Measurements from ENCODE around the gene RGS18.

Gene RGS18

DNA sequence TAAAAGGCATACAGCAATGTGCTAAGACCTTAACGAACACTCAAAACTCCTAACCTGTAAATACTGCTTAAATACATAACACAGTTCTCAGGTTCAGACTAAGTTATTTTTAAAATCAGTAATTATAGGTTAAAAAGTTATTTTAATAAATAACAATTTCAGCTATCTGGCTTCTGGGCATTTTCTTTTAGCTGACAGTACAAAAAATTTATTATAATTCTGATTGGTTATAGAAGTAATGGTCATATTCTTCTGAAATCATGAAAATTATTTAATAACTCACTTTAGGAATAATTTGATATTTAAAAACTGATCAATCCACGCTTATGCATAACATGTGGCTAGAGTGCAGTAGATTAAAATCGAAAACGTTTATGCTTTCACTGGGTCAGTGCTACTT, 10.7 kb downstream of the RGS18 start:
- no peak for DNase-seq (ENCODE audit: low spot score in 2 of 2)
- no peak overlapping the region for H3K27ac Mint-ChIP-seq (ENCODE audit: low read depth)
- no peaks in the 10 kb centered on the region for H3K27me3 Mint-ChIP-seq
- H3K4me3 Mint-ChIP-seq: no peak overlapping the region
- H3K36me3 Mint-ChIP-seq (ENCODE audit: insufficient read depth): peaks cover 2% of the 10 kb centered on the region
- no peak for ATAC-seq (replicated peaks; ENCODE audit: extremely low read depth, poor library complexity, severe bottlenecking)
- H3K9me3 Mint-ChIP-seq: peaks cover 3% of the 10 kb centered on the region
- no peaks in the 10 kb centered on the region for H3K4me1 Mint-ChIP-seq

DNA sequence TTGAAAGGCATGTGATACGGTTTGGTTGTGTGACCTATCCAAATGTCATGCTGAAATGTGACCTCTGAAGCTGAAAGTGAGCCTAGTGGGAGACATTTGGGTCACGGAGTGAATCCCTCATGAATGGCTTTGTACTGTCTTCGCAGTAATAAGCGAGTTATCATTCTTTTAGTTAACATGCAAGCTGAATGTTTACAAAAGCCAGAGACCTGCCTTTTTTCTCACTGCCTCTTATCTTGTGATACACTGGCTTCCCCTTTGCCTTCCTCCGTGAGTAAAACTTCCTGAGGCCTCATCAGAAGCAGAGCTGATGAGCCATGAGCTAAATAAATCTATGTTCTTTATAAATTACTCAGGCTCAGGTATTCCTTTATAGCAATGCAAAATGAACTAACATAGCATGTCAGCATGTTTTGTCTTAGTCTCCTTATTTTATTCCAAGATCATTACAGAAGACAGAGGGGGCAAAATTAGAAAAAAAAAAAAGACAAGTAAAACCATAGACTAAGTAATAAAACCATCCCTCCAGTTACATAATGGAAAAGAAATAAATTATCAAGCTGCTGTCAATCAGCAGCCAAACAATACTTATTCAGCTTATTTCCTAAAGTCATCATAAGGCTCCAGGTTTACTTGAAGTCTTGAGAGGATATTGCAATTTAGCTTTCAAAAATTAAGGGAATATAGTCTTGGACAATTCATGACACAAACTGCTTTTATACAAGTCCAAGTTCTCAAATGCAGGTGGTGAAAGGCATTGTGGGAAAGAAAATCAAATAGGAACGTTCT, 12.1 kb downstream of the RGS18 start:
- Mint-ChIP-seq H3K36me3 (ENCODE audit: insufficient read depth) (peaks cover under 1% of the 10 kb centered on the region), H3K9me3 (peaks cover 8% of the 10 kb centered on the region), H3K27me3 (no peaks in the 10 kb centered on the region), H3K27ac (ENCODE audit: low read depth) (no peak overlapping the region), H3K4me3 (no peak overlapping the region), H3K4me1 (no peaks in the 10 kb centered on the region)
- ATAC-seq (replicated peaks; ENCODE audit: extremely low read depth, poor library complexity, severe bottlenecking): no peak
- no peak for DNase-seq (ENCODE audit: low spot score in 2 of 2)

DNA sequence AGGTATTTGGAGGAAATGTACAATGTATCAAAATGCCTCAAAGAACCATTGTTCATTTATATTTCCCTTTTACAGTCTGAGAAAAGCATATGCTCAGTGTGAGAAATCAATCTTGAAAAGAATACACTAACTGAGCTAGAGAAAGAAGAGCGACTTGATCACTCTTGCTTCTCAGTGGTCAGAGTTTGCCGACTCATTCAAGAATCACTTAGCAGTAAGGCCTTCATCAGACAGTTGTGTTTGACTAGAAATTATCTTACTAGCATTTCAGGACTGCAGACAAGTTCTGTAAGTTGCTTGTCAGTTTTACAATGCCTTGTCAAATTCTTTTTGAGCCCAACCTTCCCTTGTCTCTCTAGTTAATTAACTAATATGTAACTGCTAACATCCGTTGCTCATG, 12.9 kb downstream of the RGS18 start:
- Mint-ChIP-seq H3K27ac (ENCODE audit: low read depth) (no peak overlapping the region), H3K36me3 (ENCODE audit: insufficient read depth) (peaks cover under 1% of the 10 kb centered on the region), H3K27me3 (no peaks in the 10 kb centered on the region), H3K4me3 (no peak overlapping the region), H3K9me3 (peaks cover 8% of the 10 kb centered on the region), H3K4me1 (no peaks in the 10 kb centered on the region)
- no peak for ATAC-seq (replicated peaks; ENCODE audit: extremely low read depth, poor library complexity, severe bottlenecking)
- no peak for DNase-seq (ENCODE audit: low spot score in 2 of 2)

DNA sequence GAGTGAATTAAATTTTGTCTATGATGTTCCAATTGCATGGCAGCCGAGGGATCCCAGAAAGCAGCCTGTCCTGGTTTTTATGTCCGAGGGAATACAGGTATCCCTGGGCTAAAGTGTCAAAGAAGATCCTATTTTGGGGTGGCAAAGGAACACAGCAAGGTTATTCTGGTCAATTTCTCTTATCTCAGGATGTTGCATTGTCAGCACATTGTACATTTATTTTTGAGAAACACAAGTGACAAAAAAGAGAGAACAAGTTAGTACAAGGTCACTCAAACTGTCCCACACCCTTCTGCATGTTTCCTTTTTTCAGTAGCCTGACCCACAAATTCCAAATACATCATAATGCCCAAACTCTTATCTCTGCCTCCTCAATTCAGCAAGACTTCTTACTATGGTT, 17.7 kb downstream of the RGS18 start:
- Mint-ChIP-seq H3K9me3 (peaks cover 19% of the 10 kb centered on the region), H3K36me3 (ENCODE audit: insufficient read depth) (peaks cover 5% of the 10 kb centered on the region), H3K4me1 (no peaks in the 10 kb centered on the region), H3K4me3 (no peak overlapping the region), H3K27me3 (no peaks in the 10 kb centered on the region), H3K27ac (ENCODE audit: low read depth) (no peak overlapping the region)
- DNase-seq (ENCODE audit: low spot score in 2 of 2): no peak
- no peak for ATAC-seq (replicated peaks; ENCODE audit: extremely low read depth, poor library complexity, severe bottlenecking)

DNA sequence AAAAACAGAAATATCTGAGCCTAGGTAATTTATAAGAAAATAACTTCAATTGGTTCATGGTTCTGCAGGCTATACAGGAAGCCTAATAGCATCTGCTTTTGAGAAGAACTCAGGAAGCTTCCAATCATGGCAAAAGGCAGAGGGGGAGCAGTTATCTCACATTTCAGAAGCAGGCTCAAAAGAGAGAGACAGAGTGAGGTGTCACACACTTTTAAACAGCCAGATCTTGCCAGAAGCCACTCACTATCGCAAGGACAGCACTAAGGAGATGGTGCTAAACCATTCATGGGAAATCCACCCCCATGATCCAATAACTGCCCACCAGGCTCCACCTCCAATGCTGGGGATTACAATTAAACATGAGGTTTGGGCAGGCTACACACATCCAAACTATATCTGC, 25.5 kb downstream of the RGS18 start:
- ATAC-seq (replicated peaks; ENCODE audit: extremely low read depth, poor library complexity, severe bottlenecking) (no peak), DNase-seq (ENCODE audit: low spot score in 2 of 2) (no peak)
- peaks cover 6% of the 10 kb centered on the region for H3K9me3 Mint-ChIP-seq
- H3K4me1 Mint-ChIP-seq: no peaks in the 10 kb centered on the region
- H3K4me3 Mint-ChIP-seq: no peak overlapping the region
- H3K27ac Mint-ChIP-seq (ENCODE audit: low read depth): no peak overlapping the region
- peaks cover 3% of the 10 kb centered on the region for H3K36me3 Mint-ChIP-seq (ENCODE audit: insufficient read depth)
- H3K27me3 Mint-ChIP-seq: no peaks in the 10 kb centered on the region

DNA sequence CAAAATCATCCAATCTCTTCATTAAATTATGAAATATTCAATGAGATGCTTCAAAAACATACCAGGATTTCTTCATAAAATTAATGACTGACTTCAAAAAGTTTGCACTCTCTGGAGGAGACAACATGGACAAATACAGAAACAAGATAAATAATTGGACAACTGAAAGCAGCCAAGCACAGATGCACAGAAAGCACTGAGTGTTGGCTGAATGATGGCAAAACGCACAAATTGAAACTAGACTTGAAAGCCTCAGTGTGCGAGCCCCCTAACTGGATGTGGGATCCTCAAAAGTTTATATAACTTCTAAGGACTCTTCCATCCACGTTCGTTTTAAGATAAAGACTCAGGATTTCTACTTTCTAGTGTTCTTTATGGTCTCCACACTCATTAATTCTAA, 27.9 kb downstream of the RGS18 start:
- no peaks in the 10 kb centered on the region for H3K4me1 Mint-ChIP-seq
- no peak for ATAC-seq (replicated peaks; ENCODE audit: extremely low read depth, poor library complexity, severe bottlenecking)
- H3K36me3 Mint-ChIP-seq (ENCODE audit: insufficient read depth): no peaks in the 10 kb centered on the region
- no peak overlapping the region for H3K27ac Mint-ChIP-seq (ENCODE audit: low read depth)
- DNase-seq (ENCODE audit: low spot score in 2 of 2): no peak
- no peak overlapping the region for H3K4me3 Mint-ChIP-seq
- no peaks in the 10 kb centered on the region for H3K27me3 Mint-ChIP-seq
- peaks cover 3% of the 10 kb centered on the region for H3K9me3 Mint-ChIP-seq

DNA sequence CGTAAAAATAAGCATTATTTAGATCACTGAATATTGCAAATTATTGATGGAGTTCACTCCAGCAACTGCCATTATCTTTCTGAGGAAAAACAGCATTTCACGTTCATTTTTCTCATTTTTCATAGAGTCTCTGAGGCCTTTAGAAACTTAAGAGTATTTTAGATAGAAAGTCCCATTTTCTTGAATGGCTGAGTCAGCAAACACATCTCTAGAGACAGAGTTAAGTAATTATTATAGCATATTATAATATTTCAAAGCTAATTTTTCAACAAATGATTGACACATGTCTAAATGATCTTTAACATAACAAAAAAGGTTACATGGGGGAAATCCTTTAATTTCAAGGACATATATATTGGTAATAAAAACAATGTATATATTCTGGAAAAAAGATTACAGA, 31.8 kb downstream of the RGS18 start:
- Mint-ChIP-seq H3K9me3 (no peaks in the 10 kb centered on the region), H3K27me3 (no peaks in the 10 kb centered on the region), H3K36me3 (ENCODE audit: insufficient read depth) (no peaks in the 10 kb centered on the region), H3K4me3 (no peak overlapping the region), H3K4me1 (no peaks in the 10 kb centered on the region), H3K27ac (ENCODE audit: low read depth) (no peak overlapping the region)
- DNase-seq (ENCODE audit: low spot score in 2 of 2): no peak
- ATAC-seq (replicated peaks; ENCODE audit: extremely low read depth, poor library complexity, severe bottlenecking): no peak

DNA sequence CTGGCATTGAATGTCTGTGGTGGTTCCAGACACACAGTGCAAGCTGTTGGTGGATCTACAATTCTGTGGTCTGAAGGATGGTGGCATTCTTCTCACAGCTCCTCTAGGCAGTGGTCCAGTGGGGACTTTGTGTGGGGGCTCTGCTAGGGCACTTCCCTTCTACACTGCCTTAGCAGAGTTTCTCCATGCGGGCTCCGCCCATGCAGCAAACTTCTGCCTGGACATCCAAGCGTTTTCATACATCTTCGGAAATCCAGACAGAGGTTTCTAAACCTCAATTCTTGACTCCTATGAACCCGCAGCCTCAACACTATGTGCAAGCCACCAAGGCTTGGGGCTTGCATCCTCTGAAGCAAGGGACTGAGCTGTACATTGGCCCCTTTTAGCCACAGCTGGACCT, 43.0 kb downstream of the RGS18 start:
- DNase-seq (ENCODE audit: low spot score in 2 of 2) (no peak), ATAC-seq (replicated peaks; ENCODE audit: extremely low read depth, poor library complexity, severe bottlenecking) (no peak)
- H3K4me1 Mint-ChIP-seq: no peaks in the 10 kb centered on the region
- no peak overlapping the region for H3K27ac Mint-ChIP-seq (ENCODE audit: low read depth)
- H3K27me3 Mint-ChIP-seq: no peaks in the 10 kb centered on the region
- no peak overlapping the region for H3K4me3 Mint-ChIP-seq
- H3K9me3 Mint-ChIP-seq: peaks cover 8% of the 10 kb centered on the region
- no peaks in the 10 kb centered on the region for H3K36me3 Mint-ChIP-seq (ENCODE audit: insufficient read depth)

DNA sequence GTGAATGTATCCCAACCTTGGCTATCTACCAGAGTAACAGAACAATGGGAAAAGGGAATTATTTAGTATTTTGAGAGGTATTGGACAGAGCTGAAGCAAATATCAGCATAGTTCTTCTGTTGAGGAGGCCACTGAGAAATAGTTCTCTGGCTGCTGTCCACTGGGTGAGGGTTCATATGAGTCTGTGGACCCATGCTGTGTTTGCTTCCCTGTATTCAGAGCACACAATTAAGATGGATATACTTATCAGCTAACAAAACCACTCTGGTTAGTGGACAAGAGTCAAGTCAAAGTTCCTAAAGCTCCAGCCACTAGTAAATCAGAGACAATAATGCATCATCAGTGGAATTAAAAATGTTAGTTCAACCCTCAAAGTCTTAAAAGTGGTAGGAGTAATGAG, 66.1 kb downstream of the RGS18 start:
- H3K9me3 Mint-ChIP-seq: peaks cover 23% of the 10 kb centered on the region
- peaks cover 2% of the 10 kb centered on the region for H3K36me3 Mint-ChIP-seq (ENCODE audit: insufficient read depth)
- H3K27ac Mint-ChIP-seq (ENCODE audit: low read depth): no peak overlapping the region
- H3K4me1 Mint-ChIP-seq: no peaks in the 10 kb centered on the region
- no peaks in the 10 kb centered on the region for H3K27me3 Mint-ChIP-seq
- no peak overlapping the region for H3K4me3 Mint-ChIP-seq
- DNase-seq (ENCODE audit: low spot score in 2 of 2) (no peak), ATAC-seq (replicated peaks; ENCODE audit: extremely low read depth, poor library complexity, severe bottlenecking) (no peak)

DNA sequence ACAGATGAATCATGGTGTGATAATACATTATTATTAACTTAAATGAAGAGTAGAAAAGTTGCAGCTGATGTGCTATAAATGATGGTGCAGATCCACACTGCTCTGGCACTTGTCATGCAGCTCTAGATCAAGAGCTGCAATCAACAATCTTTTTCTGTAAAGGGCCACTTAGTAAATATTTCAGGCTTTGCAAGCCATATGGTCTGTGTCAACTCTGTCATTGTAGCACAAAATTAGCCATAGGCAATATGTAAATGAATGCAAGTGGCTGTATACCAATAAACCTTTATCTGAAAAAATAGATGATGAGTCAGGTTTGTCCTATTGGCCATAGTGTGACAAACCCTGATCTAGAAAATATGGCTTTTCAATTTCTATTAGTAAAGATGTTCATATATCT, 66.6 kb downstream of the RGS18 start:
- peaks cover 23% of the 10 kb centered on the region for H3K9me3 Mint-ChIP-seq
- no peaks in the 10 kb centered on the region for H3K4me1 Mint-ChIP-seq
- H3K4me3 Mint-ChIP-seq: no peak overlapping the region
- H3K27me3 Mint-ChIP-seq: no peaks in the 10 kb centered on the region
- no peak for DNase-seq (ENCODE audit: low spot score in 2 of 2)
- no peak for ATAC-seq (replicated peaks; ENCODE audit: extremely low read depth, poor library complexity, severe bottlenecking)
- H3K36me3 Mint-ChIP-seq (ENCODE audit: insufficient read depth): peaks cover 2% of the 10 kb centered on the region
- H3K27ac Mint-ChIP-seq (ENCODE audit: low read depth): no peak overlapping the region

DNA sequence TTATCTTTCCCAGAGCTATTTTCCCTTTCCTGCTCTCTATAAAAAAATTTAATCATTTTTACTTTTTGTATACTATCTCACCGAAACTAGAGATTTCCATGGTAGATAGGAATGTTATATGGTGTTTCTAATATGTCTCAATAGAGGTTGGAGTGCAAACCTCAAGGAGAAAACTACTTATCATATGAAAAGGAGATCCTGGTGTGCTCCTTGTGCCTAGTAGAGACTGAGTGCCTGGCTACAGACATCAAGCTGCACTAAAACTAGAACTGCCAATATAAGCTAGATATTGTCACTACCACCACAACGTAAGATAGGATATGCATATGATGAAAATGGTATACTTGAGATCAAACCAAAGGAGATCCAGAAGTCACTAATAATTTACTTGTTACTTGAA, 67.0 kb downstream of the RGS18 start:
- peaks cover 2% of the 10 kb centered on the region for H3K36me3 Mint-ChIP-seq (ENCODE audit: insufficient read depth)
- H3K27ac Mint-ChIP-seq (ENCODE audit: low read depth): no peak overlapping the region
- no peak for ATAC-seq (replicated peaks; ENCODE audit: extremely low read depth, poor library complexity, severe bottlenecking)
- H3K27me3 Mint-ChIP-seq: no peaks in the 10 kb centered on the region
- no peak overlapping the region for H3K4me3 Mint-ChIP-seq
- H3K9me3 Mint-ChIP-seq: peaks cover 23% of the 10 kb centered on the region
- H3K4me1 Mint-ChIP-seq: no peaks in the 10 kb centered on the region
- DNase-seq (ENCODE audit: low spot score in 2 of 2): no peak

DNA sequence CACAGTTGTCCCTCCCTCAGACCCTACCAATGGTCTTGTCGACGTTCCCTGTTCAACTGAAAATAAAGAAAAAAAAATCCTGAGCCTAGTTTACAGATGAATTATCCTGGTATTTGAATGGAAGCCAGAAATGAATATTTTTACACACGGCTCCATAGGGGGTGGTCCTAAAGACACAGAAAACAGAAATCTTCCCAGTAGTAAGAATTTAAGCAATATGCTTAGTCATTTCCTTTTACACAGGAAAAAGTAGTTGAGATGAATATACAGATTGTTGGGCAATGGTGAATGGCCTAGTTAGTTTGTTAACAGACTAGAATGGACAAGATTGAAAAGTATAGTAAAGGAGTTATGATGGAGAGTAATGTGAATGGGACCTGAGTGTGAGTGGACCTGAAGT, 67.4 kb downstream of the RGS18 start:
- DNase-seq (ENCODE audit: low spot score in 2 of 2): no peak
- no peak overlapping the region for H3K27ac Mint-ChIP-seq (ENCODE audit: low read depth)
- no peak for ATAC-seq (replicated peaks; ENCODE audit: extremely low read depth, poor library complexity, severe bottlenecking)
- H3K4me3 Mint-ChIP-seq: no peak overlapping the region
- H3K4me1 Mint-ChIP-seq: no peaks in the 10 kb centered on the region
- peaks cover 21% of the 10 kb centered on the region for H3K9me3 Mint-ChIP-seq
- H3K36me3 Mint-ChIP-seq (ENCODE audit: insufficient read depth): peaks cover 2% of the 10 kb centered on the region
- no peaks in the 10 kb centered on the region for H3K27me3 Mint-ChIP-seq

DNA sequence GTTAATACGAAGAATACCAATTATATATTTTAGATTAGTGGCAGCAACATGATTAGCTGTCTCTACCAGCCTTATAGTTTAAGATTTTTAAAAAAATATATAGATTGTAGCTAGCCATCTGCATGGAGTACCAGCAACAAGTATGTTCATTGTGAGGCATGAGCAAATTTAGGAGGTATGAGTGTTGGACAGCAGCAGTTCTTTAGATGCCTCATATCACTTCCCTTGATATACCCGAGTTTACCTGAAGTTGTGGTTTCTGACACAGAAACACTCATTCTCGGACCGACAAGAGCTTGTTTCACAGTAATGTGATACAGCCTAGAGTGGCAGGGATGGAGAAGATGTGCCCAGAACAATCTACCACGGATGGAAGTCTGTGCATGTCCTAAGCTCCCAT, 69.1 kb downstream of the RGS18 start:
- no peaks in the 10 kb centered on the region for H3K27me3 Mint-ChIP-seq
- H3K9me3 Mint-ChIP-seq: peaks cover 19% of the 10 kb centered on the region
- DNase-seq (ENCODE audit: low spot score in 2 of 2) (no peak), ATAC-seq (replicated peaks; ENCODE audit: extremely low read depth, poor library complexity, severe bottlenecking) (no peak)
- peaks cover 2% of the 10 kb centered on the region for H3K36me3 Mint-ChIP-seq (ENCODE audit: insufficient read depth)
- H3K4me3 Mint-ChIP-seq: no peak overlapping the region
- H3K27ac Mint-ChIP-seq (ENCODE audit: low read depth): no peak overlapping the region
- no peaks in the 10 kb centered on the region for H3K4me1 Mint-ChIP-seq

All from central memory CD8-positive, alpha-beta T cell (primary cell).